ENCODE results near the gene HES6. TPM values are rescaled to one million over a fixed set of nuclear protein-coding genes. Genes with fewer than 3 reads are reported as not detected.

Gene HES6, protein sequence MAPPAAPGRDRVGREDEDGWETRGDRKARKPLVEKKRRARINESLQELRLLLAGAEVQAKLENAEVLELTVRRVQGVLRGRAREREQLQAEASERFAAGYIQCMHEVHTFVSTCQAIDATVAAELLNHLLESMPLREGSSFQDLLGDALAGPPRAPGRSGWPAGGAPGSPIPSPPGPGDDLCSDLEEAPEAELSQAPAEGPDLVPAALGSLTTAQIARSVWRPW
- 55.3 TPM for polyA plus RNA-seq (2012; ENCODE audit: insufficient read depth, insufficient read length, low read depth)

- H3K4me3 ChIP-seq (ENCODE audit: low read depth, low read length), result peak within 1 kb of the TSS; percentile 68
- DNase-seq, result peak; percentile 97
- TF ChIP-seq CTCF (IDR thresholded peaks at IDR 0.05; ENCODE audit: low read depth, low read length), result no peak
- H3K9me3 ChIP-seq, result no peaks in the 10 kb centered on the region
- H3K4me1 ChIP-seq, result peaks cover 25% of the 10 kb centered on the region
- no peaks in the 10 kb centered on the region for H3K27me3 ChIP-seq
- no peaks in the 10 kb centered on the region for H3K36me3 ChIP-seq
These were observed at the start of gene HES6 for GRCh38 chr2:238239863-238240756. HES6 (minus strand) TSS chr2:238240038; CDS start chr2:238239905, 133 bp downstream.

GRCh38 chr2:238289574-238289973 is 49.7 kb upstream of the HES6 start:
- no peak for TF ChIP-seq CTCF (IDR thresholded peaks at IDR 0.05; ENCODE audit: low read depth, low read length)
- H3K4me1 ChIP-seq, result no peaks in the 10 kb centered on the region
- no peaks in the 10 kb centered on the region for H3K27me3 ChIP-seq
- no peaks in the 10 kb centered on the region; the same call in 1 of the 2 replicates for H3K36me3 ChIP-seq
- DNase-seq, result no peak
- peak overlapping the region; percentile 71 for H3K4me3 ChIP-seq (ENCODE audit: low read depth, low read length)
- H3K9me3 ChIP-seq, result no peaks in the 10 kb centered on the region

GRCh38 chr2:238288650-238289573 is 49.1 kb upstream of the HES6 start:
- peak overlapping the region; percentile 93 for H3K4me3 ChIP-seq (ENCODE audit: low read depth, low read length)
- peak; percentile 99 for DNase-seq
- no peaks in the 10 kb centered on the region for H3K9me3 ChIP-seq
- H3K36me3 ChIP-seq, result no peaks in the 10 kb centered on the region; the same call in 1 of the 2 replicates
- no peaks in the 10 kb centered on the region for H3K4me1 ChIP-seq
- no peaks in the 10 kb centered on the region for H3K27me3 ChIP-seq
- TF ChIP-seq CTCF (IDR thresholded peaks at IDR 0.05; ENCODE audit: low read depth, low read length), result peak; percentile 9; the same call in 1 of the 2 replicates

DNA sequence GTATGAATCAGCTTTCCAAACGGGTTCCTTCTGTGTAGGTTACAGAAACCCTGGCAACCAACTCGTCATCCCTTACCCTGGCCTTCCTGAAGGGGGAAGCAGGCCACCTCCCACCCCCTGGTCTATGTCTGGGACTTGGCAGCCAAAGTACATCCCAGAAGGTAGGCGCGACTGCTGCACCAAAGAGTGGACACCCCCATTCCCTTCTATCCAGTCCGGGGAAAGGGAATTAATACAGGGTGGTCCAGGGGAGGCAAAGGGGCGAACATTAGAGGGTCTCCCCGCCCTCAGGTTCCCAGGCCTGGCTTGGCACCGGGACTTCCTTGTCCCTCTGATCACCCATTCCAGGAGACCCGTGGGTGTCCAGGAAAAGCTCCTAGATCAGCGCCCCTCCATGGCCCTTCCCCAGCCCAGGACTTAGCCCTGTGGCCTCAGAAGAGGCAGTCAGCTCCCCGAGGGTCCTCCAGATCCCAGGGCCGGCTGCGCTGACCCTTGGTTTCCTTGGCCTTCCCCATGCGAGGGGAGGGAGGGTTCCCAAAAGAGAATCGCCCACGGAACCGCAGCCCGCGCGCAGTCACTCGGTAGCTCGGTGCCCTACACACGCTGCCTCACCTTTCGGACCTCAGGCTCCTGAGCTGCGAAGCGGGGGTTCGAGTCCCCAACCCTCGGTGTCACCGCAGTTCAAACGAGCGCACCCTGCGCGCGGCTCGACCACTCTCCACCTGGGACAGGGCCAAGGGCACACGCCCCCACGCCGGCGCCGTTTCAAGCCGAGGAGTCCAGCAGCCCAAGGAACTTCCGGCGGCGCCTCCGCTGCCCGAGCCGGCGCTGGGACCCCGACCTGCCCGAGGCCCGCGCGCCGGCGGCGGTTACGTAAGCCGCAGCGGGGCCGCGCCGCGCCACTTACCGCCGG is 48.2 kb upstream of the HES6 start, which contains the start of gene PER2:
TSS of gene PER2 (minus strand) at position 874 of the 913 bp plus-strand sequence. CDS start 10,674 bp downstream, outside the sequence.
- Histone ChIP-seq H3K4me1 (no peaks in the 10 kb centered on the region), H3K27me3 (no peaks in the 10 kb centered on the region), H3K36me3 (no peaks in the 10 kb centered on the region; the same call in 1 of the 2 replicates), H3K9me3 (no peaks in the 10 kb centered on the region), H3K4me3 (ENCODE audit: low read depth, low read length) (peak within 1 kb of the TSS; percentile 93)
- peak; percentile 62 for DNase-seq
- peak; percentile 40 for TF ChIP-seq CTCF (IDR thresholded peaks at IDR 0.05; ENCODE audit: low read depth, low read length)

All from BE2C (cell line).